Muscle layer of duodenum (tissue), 2 donors: Measurements from ENCODE around the gene WNT5B.
"Not testable (repeated sequence)": the region's sequence is repeated elsewhere in the genome, so short reads cannot be mapped to it uniquely, and the experiment has no call there.

Experiments used
- H3K27ac ChIP-seq: one replicate; pipeline ENCODE4 v1.7.0; 2013; ENCODE audit warnings: mild to moderate bottlenecking, low read length
- H3K27me3 ChIP-seq: one replicate; pipeline ENCODE4 v1.7.0; 2013; ENCODE audit warnings: low read depth, mild to moderate bottlenecking, control low read depth, low read length
- H3K36me3 ChIP-seq, 2 donors: one replicate each; pipeline ENCODE4 v1.7.0; 2013; ENCODE audit warnings: low read length in 2 of 2, control low read depth in 1 of 2, mild to moderate bottlenecking in 1 of 2; ENCODE audit not compliant: insufficient read depth in 2 of 2, control insufficient read depth in 1 of 2
- H3K4me1 ChIP-seq, 2 donors: one replicate each; pipeline ENCODE4 v1.7.0; 2013; ENCODE audit warnings: low read length in 2 of 2, mild to moderate bottlenecking in 2 of 2, control low read depth in 1 of 2, moderate library complexity in 1 of 2; ENCODE audit not compliant: insufficient read depth in 2 of 2, control insufficient read depth in 1 of 2
- H3K4me3 ChIP-seq, 2 donors: one replicate each; pipeline ENCODE4 v1.7.0; 2013; ENCODE audit warnings: low read length in 2 of 2, low read depth in 1 of 2, mild to moderate bottlenecking in 1 of 2
- H3K9me3 ChIP-seq, 2 donors: one replicate each; pipeline ENCODE4 v1.7.0; 2013; ENCODE audit warnings: low read length in 2 of 2, control low read depth in 1 of 2, mild to moderate bottlenecking in 1 of 2; ENCODE audit not compliant: control insufficient read depth in 1 of 2
- donor health status: healthy.

Gene WNT5B

DNA sequence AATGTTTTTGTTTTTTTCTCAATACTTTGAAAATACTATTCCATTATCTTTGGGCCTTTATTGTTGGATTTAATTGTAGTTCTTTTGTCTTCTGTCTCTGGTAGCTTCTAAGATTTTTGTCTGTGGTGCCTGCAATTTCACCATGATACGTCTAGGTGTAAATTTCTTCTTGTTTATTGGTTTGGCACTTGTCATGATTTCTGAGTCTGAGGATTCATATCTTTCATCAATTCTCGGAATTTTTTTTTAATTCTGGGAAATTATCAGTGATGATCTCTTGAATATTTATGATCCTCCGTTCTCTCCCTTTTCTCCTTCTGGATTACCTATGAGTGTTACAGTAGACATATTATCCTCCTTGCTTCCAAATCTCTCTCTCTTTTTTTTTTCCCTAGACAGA is 47.0 kb downstream of the WNT5B start:
- Histone ChIP-seq H3K27ac (no peak overlapping the region), H3K9me3 (no peaks in the 10 kb centered on the region), H3K36me3 (no peaks in the 10 kb centered on the region), H3K27me3 (no peaks in the 10 kb centered on the region), H3K4me3 (no peak overlapping the region), H3K4me1 (no peaks in the 10 kb centered on the region)

DNA sequence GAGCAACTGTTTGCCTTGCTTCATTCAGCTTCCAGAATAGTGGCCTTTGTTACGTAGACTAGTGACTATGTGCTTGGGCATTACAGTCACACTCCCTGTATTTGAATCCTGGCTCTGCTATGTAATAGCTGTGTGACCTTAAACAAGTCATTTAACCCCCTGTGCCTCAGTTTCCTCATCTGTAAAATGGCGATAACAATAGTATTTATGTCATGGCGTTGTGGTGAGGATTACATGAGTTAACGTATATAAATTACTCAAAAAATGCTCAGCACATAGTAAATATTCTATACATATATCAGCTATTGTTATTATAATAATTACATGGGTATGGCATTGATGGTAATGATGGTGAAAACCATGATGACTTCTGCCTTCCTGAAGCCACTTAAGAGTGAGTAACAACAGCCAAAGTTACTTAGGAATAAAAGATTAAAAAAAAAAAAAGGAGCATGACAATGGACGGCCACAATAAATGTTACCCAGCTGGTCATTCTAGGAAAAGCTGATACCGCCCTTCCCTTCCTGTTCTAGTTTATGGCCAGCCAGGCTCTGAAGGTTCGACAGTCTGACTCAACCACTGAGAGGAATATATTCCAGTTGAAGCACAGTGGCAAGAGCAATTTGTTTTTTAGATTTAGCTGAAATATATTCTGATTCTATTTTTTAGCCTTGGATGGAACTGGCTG is 51.9 kb downstream of the WNT5B start:
- Histone ChIP-seq H3K4me3 (no peak overlapping the region), H3K27me3 (no peaks in the 10 kb centered on the region), H3K4me1 (no peaks in the 10 kb centered on the region), H3K9me3 (no peaks in the 10 kb centered on the region), H3K36me3 (no peaks in the 10 kb centered on the region), H3K27ac (no peak overlapping the region)

DNA sequence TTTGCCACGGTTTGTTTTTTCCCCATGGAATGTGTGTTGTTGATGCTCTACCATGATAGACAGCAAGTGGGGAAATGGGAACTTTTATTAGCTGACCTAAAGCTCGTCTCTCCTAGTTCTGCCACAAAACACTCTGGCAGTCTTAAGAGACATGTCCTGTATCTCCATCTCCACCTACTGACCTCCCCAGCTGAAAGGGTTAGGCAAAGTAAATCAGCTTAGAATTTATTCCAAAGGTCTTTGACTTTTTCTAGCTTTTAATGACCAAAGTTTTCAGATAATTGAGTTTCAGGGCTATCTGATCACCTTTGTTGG is 52.4 kb downstream of the WNT5B start:
- H3K27ac ChIP-seq, result no peak overlapping the region
- no peaks in the 10 kb centered on the region for H3K9me3 ChIP-seq
- H3K36me3 ChIP-seq, result no peaks in the 10 kb centered on the region
- no peaks in the 10 kb centered on the region for H3K27me3 ChIP-seq
- H3K4me3 ChIP-seq, result no peak overlapping the region
- no peaks in the 10 kb centered on the region for H3K4me1 ChIP-seq

DNA sequence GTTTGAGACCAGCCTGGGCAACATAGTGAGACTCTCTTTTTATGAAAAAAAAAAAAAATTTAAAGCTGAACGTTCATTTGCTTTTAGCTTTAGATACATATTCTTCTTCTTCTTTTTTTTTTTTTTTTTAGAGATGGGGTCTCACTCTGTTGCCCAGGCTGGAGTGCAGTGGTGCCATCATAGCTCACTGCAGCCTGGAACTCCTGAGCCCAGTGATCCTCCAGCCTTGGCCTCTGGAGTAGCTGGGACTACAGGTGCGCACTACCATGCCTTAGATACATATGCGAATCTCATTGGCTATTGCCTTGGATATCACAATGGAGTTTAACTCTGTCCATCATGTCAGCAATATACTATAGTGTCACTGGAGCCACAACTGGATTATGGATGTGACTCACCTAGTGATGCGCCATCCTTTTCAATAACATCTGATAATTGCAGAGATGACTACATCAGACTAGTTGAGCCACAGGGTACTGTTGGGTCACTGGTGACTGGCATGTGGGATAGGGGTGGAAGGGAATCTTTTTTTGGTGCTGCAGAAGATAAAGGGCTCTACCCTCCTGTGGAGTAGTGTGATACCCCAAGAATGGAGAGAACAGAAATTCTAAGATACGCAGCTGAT is 59.2 kb downstream of the WNT5B start:
- H3K4me3 ChIP-seq, result no peak overlapping the region
- peaks cover 2 to 11% of the 10 kb centered on the region in 2 donors for H3K4me1 ChIP-seq
- no peak overlapping the region for H3K27ac ChIP-seq
- no peaks in the 10 kb centered on the region for H3K9me3 ChIP-seq
- no peaks in the 10 kb centered on the region for H3K36me3 ChIP-seq
- H3K27me3 ChIP-seq, result no peaks in the 10 kb centered on the region

DNA sequence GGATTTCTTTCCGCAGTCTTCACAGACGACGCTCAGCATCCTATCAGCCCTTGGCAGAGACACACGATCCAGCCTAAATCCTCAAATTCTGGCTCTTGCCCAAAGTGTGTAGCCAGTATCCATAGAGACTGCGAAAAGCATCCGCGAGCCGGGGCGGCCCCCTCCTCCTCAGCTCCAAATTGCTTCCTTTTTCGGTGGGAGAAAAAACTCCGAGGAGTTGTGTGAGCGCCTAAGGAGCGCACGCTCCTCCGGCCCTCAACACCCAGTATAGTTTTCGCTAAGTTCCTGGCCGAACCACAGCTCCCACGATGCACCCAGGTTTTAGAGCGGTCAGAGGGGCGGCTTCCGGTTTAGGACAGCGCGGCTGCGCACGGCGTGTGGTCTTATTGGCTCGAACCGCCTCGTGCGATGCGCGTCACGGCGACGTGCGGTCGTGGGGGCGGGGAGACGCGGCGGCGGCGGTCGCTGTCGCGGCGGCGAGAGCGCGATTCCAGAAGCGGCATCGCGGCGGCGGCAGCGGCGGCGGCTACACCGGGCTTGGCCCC is 61.6 kb downstream of the WNT5B start, which contains the start of gene ADIPOR2:
TSS of gene ADIPOR2 (plus strand) at position 493 of the 545 bp plus-strand sequence. CDS start 63,274 bp downstream, outside the sequence.
- H3K4me3 ChIP-seq, result peak within 1 kb of the TSS; percentile 85 to 91
- no peaks in the 10 kb centered on the region for H3K27me3 ChIP-seq
- H3K4me1 ChIP-seq, result peaks cover 2 to 22% of the 10 kb centered on the region in 2 donors
- no peaks in the 10 kb centered on the region for H3K9me3 ChIP-seq
- H3K36me3 ChIP-seq, result no peaks in the 10 kb centered on the region
- peak within 1 kb of the TSS; percentile 93 for H3K27ac ChIP-seq

DNA sequence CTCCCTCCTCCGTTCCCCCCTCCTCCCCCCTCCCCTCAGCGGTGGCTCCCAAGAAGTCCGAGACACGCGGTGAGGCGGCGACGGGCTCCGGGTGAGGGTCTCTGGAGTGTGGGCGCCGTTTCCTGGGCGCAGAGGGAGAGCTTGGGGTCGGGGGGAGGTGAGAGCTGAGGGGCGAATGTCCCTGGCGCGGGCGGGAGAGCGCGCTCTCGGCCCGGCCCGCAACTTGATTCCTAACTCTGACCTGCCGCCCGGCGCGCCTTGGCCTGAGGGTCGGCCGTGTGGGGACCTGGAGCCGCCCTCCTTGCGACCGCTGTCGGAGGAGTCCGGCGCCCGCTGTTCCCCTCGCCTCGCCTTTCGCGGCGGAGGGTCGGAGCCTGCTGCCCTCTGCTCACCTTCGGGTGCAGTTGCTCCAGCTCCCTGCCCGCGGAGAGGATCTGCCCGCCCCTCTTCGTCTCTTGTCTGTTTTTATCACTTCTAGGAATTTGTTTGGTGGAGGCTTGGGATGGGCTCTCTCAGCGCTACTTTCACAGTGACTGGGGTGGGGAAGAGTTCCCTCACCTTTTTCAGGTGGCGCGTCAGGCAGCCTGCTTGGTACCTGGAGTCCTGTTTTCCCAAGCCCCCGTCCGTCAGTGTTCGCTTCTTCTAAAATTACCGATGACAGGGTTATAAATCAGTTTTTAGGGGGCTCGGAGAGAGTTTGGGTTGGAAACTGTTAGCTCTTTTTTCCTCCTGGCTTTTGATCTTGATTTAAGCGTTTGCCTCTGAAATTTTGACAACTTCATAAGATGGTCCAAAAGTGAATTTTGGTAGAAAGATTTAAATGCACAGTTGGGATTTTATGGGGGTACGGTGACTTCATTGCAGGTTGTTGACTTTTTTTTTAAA is 62.3 kb downstream of the WNT5B start:
- Histone ChIP-seq H3K9me3 (no peaks in the 10 kb centered on the region), H3K27me3 (no peaks in the 10 kb centered on the region), H3K27ac (peak overlapping the region; percentile 93), H3K4me1 (peaks cover 7 to 23% of the 10 kb centered on the region in 2 donors), H3K4me3 (peak overlapping the region; percentile 77 to 91), H3K36me3 (no peaks in the 10 kb centered on the region)

DNA sequence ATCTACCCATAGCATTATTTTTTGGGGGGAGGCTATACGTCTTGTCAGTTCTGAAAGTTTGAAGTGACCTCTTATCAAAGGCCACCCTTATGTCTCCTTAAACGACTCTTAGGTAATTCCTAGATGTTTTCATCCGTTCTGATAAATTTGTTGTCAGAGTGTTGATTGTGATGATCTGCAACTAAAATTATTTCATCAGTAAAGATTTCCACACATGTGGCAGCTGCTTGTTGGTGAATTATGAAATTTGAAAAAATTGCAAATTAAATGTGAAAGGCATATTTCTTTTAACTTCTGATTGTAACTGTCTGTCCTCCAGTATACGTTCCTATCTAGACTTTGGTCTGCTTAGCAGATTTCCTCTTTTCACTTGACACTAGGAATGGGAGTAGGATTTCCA is 63.2 kb downstream of the WNT5B start:
- no peaks in the 10 kb centered on the region for H3K9me3 ChIP-seq
- H3K27me3 ChIP-seq, result no peaks in the 10 kb centered on the region
- peak overlapping the region; percentile 77 to 91 for H3K4me3 ChIP-seq
- peaks cover 7 to 27% of the 10 kb centered on the region in 2 donors for H3K4me1 ChIP-seq
- H3K27ac ChIP-seq, result peak overlapping the region; percentile 93
- no peaks in the 10 kb centered on the region for H3K36me3 ChIP-seq

DNA sequence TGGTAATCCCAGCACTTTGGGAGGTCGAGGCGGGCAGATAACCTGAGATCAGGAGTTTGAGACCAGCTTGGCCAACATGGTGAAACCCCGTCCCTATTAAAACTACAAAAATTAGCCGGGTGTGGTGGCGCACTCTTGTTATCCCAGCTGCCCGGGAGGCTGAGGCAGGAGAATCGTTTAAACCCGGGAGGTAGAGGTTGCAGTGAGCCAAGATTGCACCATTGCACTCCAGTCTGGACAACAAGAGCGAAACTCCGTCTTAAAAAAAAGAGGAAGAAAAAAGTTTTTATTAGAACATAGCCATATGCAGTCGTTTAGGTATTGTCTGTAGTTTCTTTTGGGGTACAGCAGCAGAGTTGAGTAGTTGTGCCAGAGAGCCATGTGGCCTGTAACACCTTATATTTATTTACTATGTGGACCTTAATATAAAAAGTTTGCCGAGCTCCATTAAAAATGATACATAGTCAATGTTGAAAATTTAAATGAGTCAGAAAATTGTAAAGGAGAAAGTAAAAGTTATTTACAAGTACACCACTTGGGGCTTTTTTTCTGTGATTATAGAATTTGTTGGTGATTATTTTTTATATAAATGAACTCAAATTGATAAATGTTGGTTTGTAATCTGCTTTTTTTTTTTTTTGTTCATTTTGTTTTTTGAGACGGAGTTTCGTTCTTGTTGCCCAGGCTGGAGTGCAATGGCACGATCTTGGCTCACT is 64.0 kb downstream of the WNT5B start:
- H3K27ac ChIP-seq, result no peak overlapping the region
- H3K4me3 ChIP-seq, result no peak overlapping the region
- no peaks in the 10 kb centered on the region for H3K27me3 ChIP-seq
- H3K36me3 ChIP-seq, result no peaks in the 10 kb centered on the region
- no peaks in the 10 kb centered on the region for H3K9me3 ChIP-seq
- peaks cover 7 to 27% of the 10 kb centered on the region in 2 donors for H3K4me1 ChIP-seq

DNA sequence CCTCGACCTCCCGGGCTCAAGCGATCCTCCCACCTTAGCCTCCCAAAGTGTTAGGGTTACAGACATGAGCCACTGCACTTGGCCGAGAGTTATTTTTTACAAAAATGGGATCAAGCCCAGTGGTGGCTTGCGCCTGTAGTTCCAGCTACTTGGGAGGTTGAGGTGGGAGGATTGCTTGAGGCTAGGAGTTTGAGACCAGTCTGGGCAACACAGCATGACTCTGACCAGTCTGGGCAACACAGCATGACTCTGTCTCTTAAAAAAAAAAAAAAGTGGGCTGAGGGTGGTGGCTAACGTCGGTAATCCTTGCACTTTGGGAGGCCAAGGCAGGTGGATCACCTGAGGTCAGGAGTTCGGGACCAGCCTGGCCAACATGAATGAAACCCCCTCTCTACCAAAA is 66.1 kb downstream of the WNT5B start:
- not testable (repeated sequence) for H3K27ac ChIP-seq, H3K27me3 ChIP-seq, H3K9me3 ChIP-seq, H3K36me3 ChIP-seq, H3K4me3 ChIP-seq
- H3K4me1 ChIP-seq, result peaks cover 4 to 38% of the 10 kb centered on the region in 2 donors

DNA sequence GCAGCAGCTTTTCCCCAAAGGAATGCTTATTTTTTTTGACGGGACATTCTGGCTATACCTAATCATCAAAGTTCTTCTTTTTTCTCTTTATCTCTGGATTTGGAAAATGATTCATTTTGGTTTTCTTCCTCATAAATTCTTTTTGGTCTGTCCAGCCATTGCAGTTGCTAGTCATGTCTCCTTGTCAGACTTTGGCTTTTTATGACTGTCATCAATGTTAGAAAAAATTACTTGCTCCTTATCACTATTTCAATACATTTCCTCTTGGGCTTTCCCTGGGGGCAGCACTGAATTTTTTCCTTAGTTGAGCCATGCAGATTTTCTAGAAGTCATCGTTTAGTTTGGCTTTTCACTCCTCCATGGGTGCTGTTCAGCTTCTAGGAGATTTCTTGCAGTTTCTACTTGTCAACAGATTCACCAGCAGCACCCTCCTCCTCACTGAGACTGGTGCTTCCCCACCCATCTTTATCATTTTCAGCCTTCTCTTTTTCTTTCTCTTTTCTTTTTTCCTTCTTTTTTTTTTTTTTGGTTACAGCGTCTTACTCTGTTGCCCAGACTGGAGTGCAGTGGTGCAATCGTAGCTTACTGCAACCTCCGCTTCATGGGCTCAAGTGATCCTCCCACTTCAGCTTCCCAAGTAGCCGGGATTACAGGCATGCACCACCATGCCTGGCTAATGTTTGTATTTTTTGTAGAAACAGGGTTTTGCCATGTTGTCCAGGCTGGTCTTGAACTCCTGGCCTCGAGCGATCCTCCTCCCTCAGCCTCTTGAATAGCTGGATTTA is 67.0 kb downstream of the WNT5B start:
- H3K4me3 ChIP-seq, result no peak overlapping the region
- peaks cover 4 to 38% of the 10 kb centered on the region in 2 donors for H3K4me1 ChIP-seq
- H3K27me3 ChIP-seq, result no peaks in the 10 kb centered on the region
- no peaks in the 10 kb centered on the region for H3K9me3 ChIP-seq
- no peaks in the 10 kb centered on the region for H3K36me3 ChIP-seq
- H3K27ac ChIP-seq, result no peak overlapping the region
